DMS153 treated with DMSO at 0.1 percent for 48 hours (cell line): Measurements from ENCODE around the gene MDGA2.

Experiments used
- DNase-seq: peaks from one replicate; lab custom pipeline; 2025; ENCODE audit not compliant: unreplicated experiment; lab: John Stamatoyannopoulos, UW

The MDGA2 gene

DNA sequence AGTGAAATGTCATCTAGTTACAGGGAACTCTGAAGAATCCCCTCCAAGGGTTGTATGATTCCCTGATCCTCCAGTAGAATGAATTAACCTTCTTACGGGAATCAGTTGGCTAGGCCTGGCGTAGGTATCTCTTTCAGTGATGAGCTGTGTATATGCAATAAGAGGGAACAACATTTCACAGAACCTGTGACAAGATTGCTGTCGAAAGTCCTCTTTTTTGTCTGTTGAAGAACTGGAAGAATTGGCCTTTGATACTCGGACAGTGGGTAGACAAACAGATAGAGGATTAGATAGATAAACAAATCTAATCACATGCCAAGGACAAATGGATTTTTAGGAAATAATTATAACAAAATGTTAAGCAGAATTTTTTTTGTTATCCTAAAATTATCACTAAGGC lies 184.6 kb downstream of the MDGA2 start:
- DNase-seq: no peak

DNA sequence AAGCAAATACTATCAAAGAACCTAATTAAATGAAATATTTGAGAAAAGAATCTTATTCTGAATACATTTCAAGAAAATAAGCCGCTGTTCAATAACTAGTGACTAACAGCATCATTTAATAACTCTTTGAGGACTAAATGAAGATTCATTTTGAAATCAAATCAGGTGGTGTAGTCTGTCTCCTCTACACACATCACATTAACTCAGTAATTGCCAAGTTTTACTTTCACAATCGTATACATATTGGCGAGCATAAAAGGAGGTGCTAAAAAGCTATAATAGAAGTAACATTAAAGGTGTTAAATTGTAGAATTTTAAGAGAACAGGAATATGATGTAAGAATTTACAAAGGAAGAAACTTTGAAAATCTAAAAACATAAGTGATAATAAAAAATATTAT lies 185.1 kb downstream of the MDGA2 start:
- DNase-seq: no peak

GRCh38 chr14:47485421-47485820 lies 190.0 kb downstream of the MDGA2 start:
- DNase-seq: no peak

- DNase-seq: no peak
These were observed 192.0 kb downstream of the MDGA2 start for GRCh38 chr14:47483449-47483848.

- no peak for DNase-seq
These were observed 204.3 kb downstream of the MDGA2 start for GRCh38 chr14:47471075-47471474.

DNA sequence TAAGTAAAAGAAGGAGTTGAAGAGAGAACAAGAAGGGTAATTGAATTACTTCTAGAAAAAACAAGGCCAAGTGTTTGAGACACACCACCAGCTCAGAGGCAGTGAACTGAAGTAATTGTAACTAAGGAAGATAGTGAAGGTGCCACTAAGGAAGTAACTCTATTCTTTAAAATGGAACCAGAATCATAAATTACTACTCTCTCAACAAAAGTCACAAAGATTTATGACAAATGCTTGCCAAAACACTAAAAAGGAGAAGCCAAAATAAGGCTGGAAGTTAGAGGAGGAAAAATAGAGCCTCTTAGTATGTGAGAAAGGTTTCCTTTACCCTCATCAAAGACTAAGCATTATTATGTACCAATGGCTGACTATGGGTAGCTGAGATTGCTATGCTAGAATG lies 208.5 kb downstream of the MDGA2 start:
- no peak for DNase-seq

- no peak for DNase-seq
These were observed 221.4 kb downstream of the MDGA2 start for GRCh38 chr14:47454025-47454424.

DNA sequence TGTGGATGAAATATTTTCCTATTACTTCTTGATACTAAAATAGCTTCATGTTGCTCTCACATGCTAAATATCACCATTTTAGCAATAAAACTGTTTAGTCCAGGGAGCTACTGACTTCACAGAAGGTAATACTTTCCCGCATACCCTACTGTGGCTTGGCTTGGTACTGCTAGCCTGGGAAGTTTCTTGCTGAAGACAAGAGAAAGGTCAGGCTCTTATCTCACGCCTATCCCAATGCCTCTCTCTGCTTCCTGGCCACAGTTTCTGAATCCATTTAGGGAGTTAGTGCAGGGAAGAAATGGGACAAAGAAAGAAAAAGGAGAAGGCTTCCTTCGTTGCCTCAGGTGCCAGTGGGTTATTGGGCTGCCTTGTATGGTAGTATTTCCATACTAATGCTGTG lies 228.3 kb downstream of the MDGA2 start:
- no peak for DNase-seq

DNA sequence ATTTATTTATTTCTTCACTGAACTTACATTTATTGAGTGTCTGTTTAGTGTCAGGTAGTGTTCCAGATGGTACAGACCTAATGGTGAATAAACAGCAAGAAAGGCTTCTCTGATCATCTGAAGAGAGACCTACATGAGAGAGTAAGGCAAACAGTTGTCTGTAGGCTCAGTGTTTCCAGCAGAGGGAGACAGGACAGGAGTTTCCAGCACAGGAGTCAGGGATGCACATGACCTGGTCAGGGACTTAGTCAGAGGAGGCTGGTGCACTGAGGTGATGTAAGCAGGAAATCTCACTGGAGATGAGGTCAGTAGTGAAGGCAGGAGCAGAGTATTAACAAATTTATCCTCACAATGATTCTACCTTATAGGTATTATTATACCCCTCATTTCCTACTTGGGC lies 233.2 kb downstream of the MDGA2 start:
- no peak for DNase-seq

GRCh38 chr14:47439953-47440352 lies 235.5 kb downstream of the MDGA2 start:
- DNase-seq: no peak

GRCh38 chr14:47438650-47439140 lies 236.7 kb downstream of the MDGA2 start:
- DNase-seq: no peak

- DNase-seq: no peak
These were observed 240.0 kb downstream of the MDGA2 start for GRCh38 chr14:47435331-47435965.

- DNase-seq: no peak
These were observed 247.8 kb downstream of the MDGA2 start for GRCh38 chr14:47427629-47428028.

DNA sequence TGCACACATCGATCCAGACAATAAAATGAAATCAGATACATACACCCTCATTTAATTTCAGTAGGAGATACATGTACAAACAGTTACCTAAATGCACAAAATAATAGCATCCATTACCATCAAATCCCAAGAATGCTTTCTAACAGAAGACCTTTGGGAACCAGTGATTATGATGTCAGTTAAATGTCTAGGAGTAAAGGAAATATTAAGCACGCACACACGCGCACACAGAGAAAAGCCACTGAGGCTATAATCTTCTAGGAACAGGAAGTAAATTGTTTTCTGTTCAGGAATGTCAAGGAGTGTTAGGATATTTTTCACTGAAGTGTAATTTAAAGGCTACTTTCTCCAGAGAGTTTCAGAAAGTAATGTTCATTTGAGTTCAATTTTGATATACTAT lies 250.1 kb downstream of the MDGA2 start:
- DNase-seq: no peak

DNA sequence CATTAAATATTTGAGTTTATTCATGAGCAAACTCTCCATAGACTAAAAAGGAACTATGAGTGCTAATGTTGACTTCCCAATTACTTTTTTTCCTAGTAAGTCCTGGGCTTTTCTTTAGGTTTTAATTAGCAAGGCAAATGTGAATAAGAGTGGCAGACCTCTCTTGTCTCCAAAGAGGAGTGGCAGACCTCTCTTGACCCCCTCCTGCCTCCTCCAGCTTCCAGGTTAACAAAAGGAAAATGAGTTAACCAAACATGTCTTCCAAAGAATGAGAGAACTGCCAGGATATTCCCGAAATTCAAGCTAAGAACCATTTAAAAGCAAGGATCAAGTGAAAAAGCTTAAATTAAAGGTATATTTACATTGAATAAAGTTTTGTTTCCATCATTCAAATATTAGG lies 253.2 kb downstream of the MDGA2 start:
- DNase-seq: no peak

DNA sequence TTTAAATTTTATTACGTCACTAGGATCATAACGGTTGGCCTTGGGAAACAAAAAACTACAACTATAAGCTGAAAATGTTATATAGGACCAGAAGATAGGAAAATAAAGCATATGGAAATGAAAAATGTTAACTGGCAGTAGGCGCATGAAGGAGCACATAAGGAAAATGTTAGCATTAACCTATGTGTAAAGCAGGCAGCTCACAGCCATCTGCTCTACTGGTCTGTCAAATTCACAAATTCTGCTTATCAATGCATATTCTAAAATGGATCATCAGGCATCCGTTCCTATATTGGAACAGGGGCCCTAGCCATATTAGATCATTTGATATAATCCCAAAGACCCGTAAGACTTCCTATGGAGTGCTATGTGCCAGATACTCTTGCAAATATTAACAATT lies 263.9 kb downstream of the MDGA2 start:
- no peak for DNase-seq

GRCh38 chr14:47392326-47392725 lies 283.1 kb downstream of the MDGA2 start:
- no peak for DNase-seq

- no peak for DNase-seq
These were observed 284.4 kb downstream of the MDGA2 start for GRCh38 chr14:47390831-47391504.

DNA sequence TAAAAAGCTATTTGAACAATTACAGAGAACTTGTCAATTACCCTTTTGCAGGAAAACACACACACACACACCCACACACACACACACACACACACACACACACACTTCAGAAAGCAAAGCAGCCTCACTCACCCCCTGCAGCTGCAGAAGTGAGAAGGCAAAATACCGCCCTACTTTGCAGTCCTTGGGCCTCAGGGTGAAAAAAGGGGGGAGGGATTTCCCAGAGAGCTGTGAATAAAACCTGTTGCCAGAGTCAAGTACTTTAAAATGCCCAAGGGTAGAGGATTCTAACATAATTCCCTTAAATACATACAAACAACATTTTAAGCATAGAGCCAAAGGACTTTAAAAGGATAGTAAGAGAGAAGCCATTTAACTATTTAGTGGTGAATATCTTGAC lies 285.9 kb downstream of the MDGA2 start:
- DNase-seq: no peak

DNA sequence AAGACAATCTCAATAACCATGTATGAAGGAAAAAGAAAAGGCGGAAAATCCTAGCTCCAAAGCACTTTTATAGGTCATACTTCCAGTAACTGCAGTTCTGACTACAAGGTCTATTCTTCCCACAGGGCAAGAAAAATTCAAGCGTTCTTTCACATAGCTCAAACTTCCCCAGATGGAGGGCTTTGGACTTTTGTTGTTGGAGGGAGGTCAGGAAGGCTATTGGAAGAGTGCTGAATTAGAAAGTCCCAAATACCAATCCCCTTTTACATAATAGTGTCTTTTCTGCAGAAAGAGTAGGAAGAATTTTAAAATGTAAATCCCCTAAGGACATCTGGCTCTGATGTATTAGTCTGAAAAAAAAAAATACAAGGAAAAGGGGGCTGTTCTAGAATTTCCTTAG lies 309.4 kb downstream of the MDGA2 start:
- DNase-seq: no peak

DNA sequence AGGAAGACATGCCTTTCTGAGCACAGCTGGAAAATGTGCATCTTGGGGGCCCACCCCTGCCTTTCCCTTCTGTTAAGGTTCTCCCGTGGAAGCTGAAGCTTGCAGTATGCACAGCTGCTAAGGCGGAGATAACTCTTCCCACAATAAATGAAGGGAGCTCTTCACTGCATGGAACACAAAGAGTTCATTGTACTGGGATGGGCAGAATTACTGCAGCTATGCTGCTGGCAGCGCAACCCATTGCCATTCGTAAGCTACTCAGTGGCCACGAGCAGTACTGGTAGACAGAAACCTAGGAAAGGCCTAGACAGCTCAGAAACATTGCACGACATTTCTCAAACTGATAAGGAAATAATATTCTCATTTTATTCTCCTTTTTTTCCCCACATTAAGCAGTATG lies 310.2 kb downstream of the MDGA2 start:
- DNase-seq: no peak

GRCh38 chr14:47353186-47353585 lies 322.2 kb downstream of the MDGA2 start:
- no peak for DNase-seq

DNA sequence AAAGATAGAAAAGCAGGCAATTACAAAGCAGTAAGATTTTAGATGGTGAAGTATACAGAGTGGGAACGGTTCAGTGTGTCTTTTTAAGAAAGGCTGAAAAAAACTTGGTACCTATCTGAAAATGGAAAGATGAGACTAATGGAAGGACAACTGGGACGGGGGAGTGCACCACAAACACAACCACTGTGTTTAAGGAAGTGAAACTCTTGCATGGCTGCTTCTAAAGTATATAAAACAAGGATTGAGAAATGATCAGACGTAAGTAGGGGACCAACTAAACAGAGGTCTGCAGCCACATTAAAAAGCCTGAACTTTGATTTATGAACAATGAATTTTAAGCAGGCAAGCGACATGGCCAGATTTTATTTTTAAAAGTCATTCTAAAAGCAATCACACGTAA lies 328.6 kb downstream of the MDGA2 start:
- DNase-seq: no peak
